ENCODE data around the gene KCNIP4. TPM values are rescaled to one million over a fixed set of nuclear protein-coding genes. Genes with fewer than 3 reads are reported as not detected.

The KCNIP4 gene
- total and polyA plus RNA-seq, 2 experiments from 2014 or later, result 0.14 to 0.63 TPM

- Mint-ChIP-seq H3K4me1 (peaks cover 8% of the 10 kb centered on the region; the same call in 1 of the 3 replicates), H3K27ac (no peak overlapping the region), H3K4me3 (no peak overlapping the region), H3K27me3 (ENCODE audit: insufficient read depth, low read depth, poor library complexity) (no peaks in the 10 kb centered on the region), H3K36me3 (ENCODE audit: low read depth) (no peaks in the 10 kb centered on the region), H3K9me3 (no peaks in the 10 kb centered on the region)
- no peaks in the 10 kb centered on the region for H3F3A ChIP-seq (replicated peaks; ENCODE audit: low read depth)
- TF ChIP-seq NANOG (IDR thresholded peaks at IDR 0.05; ENCODE audit: borderline replicate concordance), result no peak
- no peak for TF ChIP-seq ZNF331 (CRISPR knock-in tag; IDR thresholded peaks at IDR 0.05; ENCODE audit: low read depth)
- TF ChIP-seq JUNB (IDR thresholded peaks at IDR 0.05; ENCODE audit: unreplicated experiment), result no peak
- TF ChIP-seq STAT1 (IDR thresholded peaks at IDR 0.05; ENCODE audit: unreplicated experiment), result no peak
- TF ChIP-seq REST (IDR thresholded peaks at IDR 0.05; ENCODE audit: unreplicated experiment), result no peak
- no peak for TF ChIP-seq POLR2AphosphoS5 (IDR thresholded peaks at IDR 0.05; ENCODE audit: low read depth)
- TF ChIP-seq CREB1 (CRISPR knock-in tag; IDR thresholded peaks at IDR 0.05; ENCODE audit: low read depth), result no peak
- no peak for TF ChIP-seq EZH2phosphoT487 (IDR thresholded peaks at IDR 0.05; ENCODE audit: unreplicated experiment)
- no peak for TF ChIP-seq ZNF462 (CRISPR knock-in tag; IDR thresholded peaks at IDR 0.05)
- no peak for TF ChIP-seq ZNF114 (CRISPR knock-in tag; IDR thresholded peaks at IDR 0.05)
- TF ChIP-seq CTCF (conservative IDR thresholded peaks at IDR 0.05; ENCODE audit: low read depth in 2 of 2), result no peak
- no peak for TF ChIP-seq EZH2 (IDR thresholded peaks at IDR 0.05; ENCODE audit: low read depth, unreplicated experiment)
- TF ChIP-seq, protein P1, sequence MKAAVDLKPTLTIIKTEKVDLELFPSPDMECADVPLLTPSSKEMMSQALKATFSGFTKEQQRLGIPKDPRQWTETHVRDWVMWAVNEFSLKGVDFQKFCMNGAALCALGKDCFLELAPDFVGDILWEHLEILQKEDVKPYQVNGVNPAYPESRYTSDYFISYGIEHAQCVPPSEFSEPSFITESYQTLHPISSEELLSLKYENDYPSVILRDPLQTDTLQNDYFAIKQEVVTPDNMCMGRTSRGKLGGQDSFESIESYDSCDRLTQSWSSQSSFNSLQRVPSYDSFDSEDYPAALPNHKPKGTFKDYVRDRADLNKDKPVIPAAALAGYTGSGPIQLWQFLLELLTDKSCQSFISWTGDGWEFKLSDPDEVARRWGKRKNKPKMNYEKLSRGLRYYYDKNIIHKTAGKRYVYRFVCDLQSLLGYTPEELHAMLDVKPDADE (IDR thresholded peaks at IDR 0.05), result no peak
- no peak overlapping the region for H3K4me2 ChIP-seq
- DNase-seq (ENCODE audit: low spot score) (no peak), ATAC-seq (no peak)
- no peaks in the 10 kb centered on the region for H3K36me3 ChIP-seq (ENCODE audit: insufficient read depth)
- H2AFZ ChIP-seq, result no peak overlapping the region
- H3K79me2 ChIP-seq (replicated peaks; ENCODE audit: insufficient read depth), result no peaks in the 10 kb centered on the region
- H3K4me1 ChIP-seq (ENCODE audit: insufficient read depth), result peaks cover 9% of the 10 kb centered on the region; the same call in 1 of the 2 replicates
- H3K27ac ChIP-seq (ENCODE audit: low read depth), result no peak overlapping the region
- no peaks in the 10 kb centered on the region for H3K27me3 ChIP-seq (ENCODE audit: insufficient read depth)
- H3K4me3 ChIP-seq, result no peak overlapping the region
- H4K20me1 ChIP-seq (replicated peaks; ENCODE audit: insufficient read depth), result no peaks in the 10 kb centered on the region
- no peaks in the 10 kb centered on the region; the same call in 1 of the 2 replicates for H3K9me2 ChIP-seq (ENCODE audit: insufficient read depth)
These were observed 83.9 kb downstream of the KCNIP4 start for GRCh38 chr4:21864686-21865085.
